SU-DHL-6 (cell line): ENCODE results near the gene CXCL5.

Source experiments
- H2AFZ ChIP-seq: fragments of 200-600 bp; sonication (generic); 2 replicates; pipeline ENCODE4 v1.6.1; 2014; ENCODE audit warnings: low read depth, mild to moderate bottlenecking, moderate library complexity, mixed read lengths, antibody characterized with exemption, low read length; ENCODE audit not compliant: severe bottlenecking
- H3F3A ChIP-seq: fragments of 200-600 bp; shearing (Covaris generic); 2 replicates; pipeline ENCODE4 v1.6.0; 2016; ENCODE audit warnings: antibody characterized with exemption, mild to moderate bottlenecking; ENCODE audit not compliant: insufficient read depth
- H3K27ac ChIP-seq: fragments of 200-600 bp; sonication (generic); 2 replicates; pipeline ENCODE4 v1.5.1; 2016; ENCODE audit warnings: low read depth, mild to moderate bottlenecking, low read length, moderate library complexity, mixed read lengths
- H3K27me3 ChIP-seq: fragments of 200-600 bp; sonication (generic), shearing (Covaris generic); 2 replicates; pipeline ENCODE4 v1.6.0; 2014; ENCODE audit warnings: mild to moderate bottlenecking, low read length
- H3K36me3 ChIP-seq: fragments of 200-600 bp; sonication (generic); 2 replicates; pipeline ENCODE4 v1.6.1; 2014; ENCODE audit warnings: mild to moderate bottlenecking, low read length, mixed read lengths
- H3K4me2 ChIP-seq: fragments of 300-600, 200-600 bp; shearing (Covaris generic), sonication (generic); 2 replicates; pipeline ENCODE4 v1.6.0; 2014; ENCODE audit warnings: low read length, low read depth, mild to moderate bottlenecking; ENCODE audit not compliant: poor library complexity, severe bottlenecking
- H3K4me3 ChIP-seq: fragments of 200-600 bp; sonication (generic); 2 replicates; pipeline ENCODE4 v1.5.1; 2014; ENCODE audit warnings: antibody characterized with exemption, low read length, mild to moderate bottlenecking, mixed read lengths; ENCODE audit not compliant: insufficient read depth, poor library complexity, severe bottlenecking
- H3K79me2 ChIP-seq: fragments of 200-600 bp; sonication (generic); 2 replicates; pipeline ENCODE4 v1.6.1; 2014; ENCODE audit warnings: mild to moderate bottlenecking, low read length, moderate library complexity; ENCODE audit not compliant: insufficient read depth
- H3K9ac ChIP-seq: fragments of 200-600 bp; sonication (generic); 2 replicates; pipeline ENCODE4 v1.7.0; 2014; ENCODE audit warnings: mild to moderate bottlenecking, low read length
- H3K9me2 ChIP-seq: fragments of 200-600 bp; sonication (generic); replicated peaks from 2 replicates; pipeline ENCODE4 v1.6.1; 2014; ENCODE audit warnings: low read length; ENCODE audit not compliant: insufficient read depth
- H3K9me3 ChIP-seq: fragments of 200-600 bp; sonication (generic); 2 replicates; pipeline ENCODE4 v1.6.1; 2014; ENCODE audit warnings: low read length, mixed read lengths; ENCODE audit not compliant: insufficient read depth
- H4K20me1 ChIP-seq: fragments of 200-600 bp; sonication (generic); 2 replicates; pipeline ENCODE4 v1.6.1; 2014; ENCODE audit warnings: low read depth, mild to moderate bottlenecking, antibody characterized with exemption, low read length, moderate library complexity, mixed read lengths
- CTCF ChIP-seq: fragments of 200-600 bp; sonication (generic); IDR thresholded peaks from one replicate; pipeline ENCODE4 v1.5.1; 2017; ENCODE audit warnings: antibody characterized with exemption, mild to moderate bottlenecking, low read length, moderate library complexity; ENCODE audit not compliant: insufficient read depth, poor library complexity, severe bottlenecking
- EZH2phosphoT487 ChIP-seq: fragments of 200-600 bp; sonication (generic), shearing (Covaris generic); conservative IDR thresholded peaks from 2 replicates; pipeline ENCODE4 v1.6.1; 2018; ENCODE audit warnings: mild to moderate bottlenecking, antibody characterized with exemption, low read length, moderate library complexity, mixed read lengths

The CXCL5 gene

DNA sequence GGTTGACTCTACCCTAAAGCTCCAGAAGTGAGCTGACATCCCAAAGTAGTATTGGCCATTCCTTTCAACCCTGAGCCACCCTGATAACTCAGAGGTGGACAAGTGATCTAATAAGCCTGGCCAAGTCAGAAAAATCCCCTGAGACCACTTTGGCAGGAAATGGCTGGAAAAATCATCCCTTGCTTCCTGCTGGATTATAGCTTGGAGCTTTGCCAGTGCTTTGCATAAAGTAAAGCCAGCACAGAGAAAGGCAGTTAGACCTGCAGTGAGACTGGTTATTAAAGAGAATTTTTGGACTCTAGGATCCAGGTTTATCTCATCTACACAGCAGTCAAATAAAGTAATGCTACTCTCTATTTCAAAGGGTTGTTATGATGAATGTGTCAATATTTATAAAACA lies 33.6 kb upstream of the CXCL5 start:
- H3K36me3 ChIP-seq, result no peaks in the 10 kb centered on the region
- no peak for TF ChIP-seq EZH2phosphoT487
- no peaks in the 10 kb centered on the region for H3K9me3 ChIP-seq
- H3K27ac ChIP-seq, result no peak overlapping the region
- no peaks in the 10 kb centered on the region for H3K9me2 ChIP-seq
- H4K20me1 ChIP-seq, result no peaks in the 10 kb centered on the region
- no peak overlapping the region for H3K4me2 ChIP-seq
- H3K27me3 ChIP-seq, result no peaks in the 10 kb centered on the region
- no peak overlapping the region for H3K4me3 ChIP-seq
- no peaks in the 10 kb centered on the region for H3K79me2 ChIP-seq
- no peaks in the 10 kb centered on the region for H3F3A ChIP-seq
- no peak overlapping the region for H2AFZ ChIP-seq
- no peak overlapping the region for H3K9ac ChIP-seq

- Histone ChIP-seq H3K4me3 (no peak overlapping the region), H3K9me3 (no peaks in the 10 kb centered on the region), H2AFZ (no peak overlapping the region), H3F3A (no peaks in the 10 kb centered on the region), H3K4me2 (no peak overlapping the region), H3K27ac (no peak overlapping the region), H3K79me2 (no peaks in the 10 kb centered on the region), H3K9me2 (no peaks in the 10 kb centered on the region), H3K27me3 (no peaks in the 10 kb centered on the region), H3K9ac (no peak overlapping the region), H4K20me1 (no peaks in the 10 kb centered on the region), H3K36me3 (no peaks in the 10 kb centered on the region)
- TF ChIP-seq EZH2phosphoT487, result no peak
- TF ChIP-seq CTCF, result no peak
These were observed 33.1 kb upstream of the CXCL5 start for GRCh38 chr4:74031576-74031975.

GRCh38 chr4:74030285-74030684 lies 31.8 kb upstream of the CXCL5 start:
- H3K9me3 ChIP-seq, result no peaks in the 10 kb centered on the region
- H3K4me2 ChIP-seq, result no peak overlapping the region

GRCh38 chr4:74028504-74028903 lies 30.0 kb upstream of the CXCL5 start:
- Histone ChIP-seq H3K79me2 (no peaks in the 10 kb centered on the region), H3K9ac (no peak overlapping the region), H2AFZ (no peak overlapping the region), H4K20me1 (no peaks in the 10 kb centered on the region), H3K4me2 (no peak overlapping the region), H3K27ac (no peak overlapping the region), H3K4me3 (no peak overlapping the region), H3K27me3 (no peaks in the 10 kb centered on the region), H3K9me3 (no peaks in the 10 kb centered on the region), H3K36me3 (no peaks in the 10 kb centered on the region), H3K9me2 (no peaks in the 10 kb centered on the region), H3F3A (no peaks in the 10 kb centered on the region)
- TF ChIP-seq CTCF (no peak), EZH2phosphoT487 (no peak)

More at GRCh38 chr4:74030285-74030684, 31.8 kb upstream of the CXCL5 start:
- no peaks in the 10 kb centered on the region for H3F3A ChIP-seq
- H2AFZ ChIP-seq, result no peak overlapping the region
- no peaks in the 10 kb centered on the region for H3K36me3 ChIP-seq
- H3K27me3 ChIP-seq, result no peaks in the 10 kb centered on the region
- no peak overlapping the region for H3K9ac ChIP-seq
- no peak for TF ChIP-seq EZH2phosphoT487
- TF ChIP-seq CTCF, result no peak
- no peak overlapping the region for H3K27ac ChIP-seq
- no peak overlapping the region for H3K4me3 ChIP-seq
- no peaks in the 10 kb centered on the region for H3K9me2 ChIP-seq
- no peaks in the 10 kb centered on the region for H3K79me2 ChIP-seq
- no peaks in the 10 kb centered on the region for H4K20me1 ChIP-seq
